HEK293 (cell line): ENCODE data around the gene ARFGAP1.

ENCODE experiments used
- CTCF ChIA-PET: fragments of 350-600 bp; formaldehyde crosslinking; extraction: SDS; loops from one replicate; lab custom pipeline; 2021; ENCODE audit warnings: antibody characterized with exemption; lab: Yijun Ruan, JAX
- POLR2A ChIA-PET: fragments of 300-600 bp; formaldehyde crosslinking; extraction: SDS; loops from one replicate; lab custom pipeline; 2020; ENCODE audit warnings: antibody characterized with exemption, inconsistent platforms; lab: Yijun Ruan, JAX
- H3K27ac ChIP-seq: fragments of 200-500 bp; sonication (Bioruptor generic); 2 replicates; pipeline ENCODE4 v1.5.1; 2014; ENCODE audit warnings: low read depth, low read length, control low read depth, inconsistent platforms; ENCODE audit errors: extremely low read depth
- H3K36me3 ChIP-seq, 2 experiments: fragments of 200-500 bp in 1 of 2; sonication (Bioruptor generic) in 1 of 2; 1 replicate in 1 of 2; 2 replicates in 1 of 2; pipeline ENCODE4 v1.5.1; 2014 to 2017; ENCODE audit warnings: inconsistent platforms in 2 of 2, low read length in 2 of 2; ENCODE audit not compliant: control insufficient read depth in 2 of 2, insufficient read depth in 1 of 2
- H3K4me1 ChIP-seq: fragments of 200-500 bp; sonication (Bioruptor generic); 2 replicates; pipeline ENCODE4 v1.5.1; 2014; ENCODE audit warnings: mild to moderate bottlenecking, low read length, inconsistent platforms; ENCODE audit not compliant: control insufficient read depth, insufficient read depth
- H3K4me3 ChIP-seq: 2 replicates; pipeline ENCODE4 v1.5.1; 2011; ENCODE audit warnings: low read depth, mild to moderate bottlenecking, control low read depth, low read length, moderate library complexity
- H3K9me3 ChIP-seq: fragments of 200-500 bp; sonication (Bioruptor generic); 2 replicates; pipeline ENCODE4 v1.5.1; 2014; ENCODE audit warnings: low read depth, low read length, inconsistent platforms; ENCODE audit not compliant: control insufficient read depth, insufficient read depth
- BCL11A ChIP-seq: fragments of 450-650 bp; formaldehyde crosslinking; IDR thresholded peaks from 2 replicates; pipeline ENCODE4 v1.5.1; 2016; ENCODE audit warnings: low read depth, missing biosample characterization, missing genetic modification characterization
- KLF10 ChIP-seq: fragments of 450-650 bp; IDR thresholded peaks from 2 replicates; pipeline ENCODE4 v1.5.1; 2018; ENCODE audit warnings: missing biosample characterization, mild to moderate bottlenecking, missing genetic modification characterization
- SP3 ChIP-seq: fragments of 450-650 bp; formaldehyde crosslinking; IDR thresholded peaks from 2 replicates; pipeline ENCODE4 v1.5.1; 2016; ENCODE audit warnings: missing biosample characterization, missing genetic modification characterization
- YY2 ChIP-seq: fragments of 450-650 bp; formaldehyde crosslinking; IDR thresholded peaks from 2 replicates; pipeline ENCODE4 v1.5.1; 2016; ENCODE audit warnings: missing biosample characterization, missing genetic modification characterization
- ZBTB7A ChIP-seq: fragments of 450-650 bp; formaldehyde crosslinking; IDR thresholded peaks from 2 replicates; pipeline ENCODE4 v1.5.1; 2016; ENCODE audit warnings: low read depth, missing biosample characterization, missing genetic modification characterization
- ZNF121 ChIP-seq: fragments of 450-650 bp; formaldehyde crosslinking; IDR thresholded peaks from 2 replicates; pipeline ENCODE4 v1.5.1; 2016; ENCODE audit warnings: missing biosample characterization, missing genetic modification characterization
- ZNF23 ChIP-seq: fragments of 450-650 bp; formaldehyde crosslinking; IDR thresholded peaks from 2 replicates; pipeline ENCODE4 v1.5.1; 2016; ENCODE audit warnings: missing biosample characterization, missing genetic modification characterization, borderline replicate concordance
- ZNF473 ChIP-seq: fragments of 450-650 bp; formaldehyde crosslinking; IDR thresholded peaks from 2 replicates; pipeline ENCODE4 v1.5.1; 2017; ENCODE audit warnings: missing biosample characterization, missing genetic modification characterization
- ZNF529 ChIP-seq: fragments of 450-650 bp; formaldehyde crosslinking; IDR thresholded peaks from 2 replicates; pipeline ENCODE4 v1.5.1; 2017; ENCODE audit warnings: missing genetic modification characterization, missing biosample characterization; ENCODE audit not compliant: insufficient replicate concordance
- ZNF610 ChIP-seq: fragments of 450-650 bp; formaldehyde crosslinking; IDR thresholded peaks from 2 replicates; pipeline ENCODE4 v1.5.1; 2016; ENCODE audit warnings: missing biosample characterization, missing genetic modification characterization, borderline replicate concordance
- ZNF626 ChIP-seq: fragments of 450-650 bp; sonication (Bioruptor Pico); formaldehyde crosslinking; IDR thresholded peaks from 2 replicates; pipeline ENCODE4 v1.5.1; 2018; ENCODE audit warnings: missing biosample characterization, missing genetic modification characterization, inconsistent platforms
- ZNF792 ChIP-seq: fragments of 450-650 bp; formaldehyde crosslinking; IDR thresholded peaks from 2 replicates; pipeline ENCODE4 v1.5.1; 2016; ENCODE audit warnings: missing biosample characterization, missing genetic modification characterization
- TF ChIP-seq, protein P1 (sequence below): fragments of 450-650 bp; formaldehyde crosslinking; IDR thresholded peaks from 2 replicates; pipeline ENCODE4 v1.5.1; 2016; ENCODE audit warnings: missing biosample characterization, missing genetic modification characterization
- TF ChIP-seq, protein P2 (sequence below): fragments of 450-650 bp; IDR thresholded peaks from 2 replicates; pipeline ENCODE4 v1.5.1; 2018; ENCODE audit warnings: missing biosample characterization, missing genetic modification characterization
- TF ChIP-seq, protein P3 (sequence below): fragments of 450-650 bp; formaldehyde crosslinking; IDR thresholded peaks from 2 replicates; pipeline ENCODE4 v1.5.1; 2016; ENCODE audit warnings: missing biosample characterization, missing genetic modification characterization
- TF ChIP-seq, protein P4 (sequence below): fragments of 450-650 bp; formaldehyde crosslinking; IDR thresholded peaks from 2 replicates; pipeline ENCODE4 v1.5.0; 2017; ENCODE audit warnings: missing biosample characterization, missing genetic modification characterization, borderline replicate concordance
- TF ChIP-seq, protein P5 (sequence below): fragments of 450-650 bp; formaldehyde crosslinking; IDR thresholded peaks from 2 replicates; pipeline ENCODE4 v1.5.1; 2016; ENCODE audit warnings: missing biosample characterization, missing genetic modification characterization, borderline replicate concordance

ARFGAP1 gene

GRCh38 chr20:63327231-63327745, 54.7 kb downstream of the ARFGAP1 start:
- ChIA-PET POLR2A (no interaction called here), CTCF (no interaction called here)
- H3K27ac ChIP-seq: no peak overlapping the region
- TF ChIP-seq, protein P1, sequence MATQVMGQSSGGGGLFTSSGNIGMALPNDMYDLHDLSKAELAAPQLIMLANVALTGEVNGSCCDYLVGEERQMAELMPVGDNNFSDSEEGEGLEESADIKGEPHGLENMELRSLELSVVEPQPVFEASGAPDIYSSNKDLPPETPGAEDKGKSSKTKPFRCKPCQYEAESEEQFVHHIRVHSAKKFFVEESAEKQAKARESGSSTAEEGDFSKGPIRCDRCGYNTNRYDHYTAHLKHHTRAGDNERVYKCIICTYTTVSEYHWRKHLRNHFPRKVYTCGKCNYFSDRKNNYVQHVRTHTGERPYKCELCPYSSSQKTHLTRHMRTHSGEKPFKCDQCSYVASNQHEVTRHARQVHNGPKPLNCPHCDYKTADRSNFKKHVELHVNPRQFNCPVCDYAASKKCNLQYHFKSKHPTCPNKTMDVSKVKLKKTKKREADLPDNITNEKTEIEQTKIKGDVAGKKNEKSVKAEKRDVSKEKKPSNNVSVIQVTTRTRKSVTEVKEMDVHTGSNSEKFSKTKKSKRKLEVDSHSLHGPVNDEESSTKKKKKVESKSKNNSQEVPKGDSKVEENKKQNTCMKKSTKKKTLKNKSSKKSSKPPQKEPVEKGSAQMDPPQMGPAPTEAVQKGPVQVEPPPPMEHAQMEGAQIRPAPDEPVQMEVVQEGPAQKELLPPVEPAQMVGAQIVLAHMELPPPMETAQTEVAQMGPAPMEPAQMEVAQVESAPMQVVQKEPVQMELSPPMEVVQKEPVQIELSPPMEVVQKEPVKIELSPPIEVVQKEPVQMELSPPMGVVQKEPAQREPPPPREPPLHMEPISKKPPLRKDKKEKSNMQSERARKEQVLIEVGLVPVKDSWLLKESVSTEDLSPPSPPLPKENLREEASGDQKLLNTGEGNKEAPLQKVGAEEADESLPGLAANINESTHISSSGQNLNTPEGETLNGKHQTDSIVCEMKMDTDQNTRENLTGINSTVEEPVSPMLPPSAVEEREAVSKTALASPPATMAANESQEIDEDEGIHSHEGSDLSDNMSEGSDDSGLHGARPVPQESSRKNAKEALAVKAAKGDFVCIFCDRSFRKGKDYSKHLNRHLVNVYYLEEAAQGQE (tag by site-specific recombination): no peak
- no peak for TF ChIP-seq BCL11A (tag by site-specific recombination)
- no peak for TF ChIP-seq KLF10 (tag by site-specific recombination)
- no peak for TF ChIP-seq ZBTB7A
- TF ChIP-seq SP3 (tag by site-specific recombination): no peak
- TF ChIP-seq ZNF529 (tag by site-specific recombination): no peak
- no peak for TF ChIP-seq ZNF792 (tag by site-specific recombination)
- no peak for TF ChIP-seq YY2 (tag by site-specific recombination)
- TF ChIP-seq, protein P2, sequence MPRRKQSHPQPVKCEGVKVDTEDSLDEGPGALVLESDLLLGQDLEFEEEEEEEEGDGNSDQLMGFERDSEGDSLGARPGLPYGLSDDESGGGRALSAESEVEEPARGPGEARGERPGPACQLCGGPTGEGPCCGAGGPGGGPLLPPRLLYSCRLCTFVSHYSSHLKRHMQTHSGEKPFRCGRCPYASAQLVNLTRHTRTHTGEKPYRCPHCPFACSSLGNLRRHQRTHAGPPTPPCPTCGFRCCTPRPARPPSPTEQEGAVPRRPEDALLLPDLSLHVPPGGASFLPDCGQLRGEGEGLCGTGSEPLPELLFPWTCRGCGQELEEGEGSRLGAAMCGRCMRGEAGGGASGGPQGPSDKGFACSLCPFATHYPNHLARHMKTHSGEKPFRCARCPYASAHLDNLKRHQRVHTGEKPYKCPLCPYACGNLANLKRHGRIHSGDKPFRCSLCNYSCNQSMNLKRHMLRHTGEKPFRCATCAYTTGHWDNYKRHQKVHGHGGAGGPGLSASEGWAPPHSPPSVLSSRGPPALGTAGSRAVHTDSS (tag by site-specific recombination): no peak
- no peak for TF ChIP-seq ZNF610
- TF ChIP-seq, protein P3, sequence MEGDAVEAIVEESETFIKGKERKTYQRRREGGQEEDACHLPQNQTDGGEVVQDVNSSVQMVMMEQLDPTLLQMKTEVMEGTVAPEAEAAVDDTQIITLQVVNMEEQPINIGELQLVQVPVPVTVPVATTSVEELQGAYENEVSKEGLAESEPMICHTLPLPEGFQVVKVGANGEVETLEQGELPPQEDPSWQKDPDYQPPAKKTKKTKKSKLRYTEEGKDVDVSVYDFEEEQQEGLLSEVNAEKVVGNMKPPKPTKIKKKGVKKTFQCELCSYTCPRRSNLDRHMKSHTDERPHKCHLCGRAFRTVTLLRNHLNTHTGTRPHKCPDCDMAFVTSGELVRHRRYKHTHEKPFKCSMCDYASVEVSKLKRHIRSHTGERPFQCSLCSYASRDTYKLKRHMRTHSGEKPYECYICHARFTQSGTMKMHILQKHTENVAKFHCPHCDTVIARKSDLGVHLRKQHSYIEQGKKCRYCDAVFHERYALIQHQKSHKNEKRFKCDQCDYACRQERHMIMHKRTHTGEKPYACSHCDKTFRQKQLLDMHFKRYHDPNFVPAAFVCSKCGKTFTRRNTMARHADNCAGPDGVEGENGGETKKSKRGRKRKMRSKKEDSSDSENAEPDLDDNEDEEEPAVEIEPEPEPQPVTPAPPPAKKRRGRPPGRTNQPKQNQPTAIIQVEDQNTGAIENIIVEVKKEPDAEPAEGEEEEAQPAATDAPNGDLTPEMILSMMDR (tag by site-specific recombination): no peak
- TF ChIP-seq, protein P4, sequence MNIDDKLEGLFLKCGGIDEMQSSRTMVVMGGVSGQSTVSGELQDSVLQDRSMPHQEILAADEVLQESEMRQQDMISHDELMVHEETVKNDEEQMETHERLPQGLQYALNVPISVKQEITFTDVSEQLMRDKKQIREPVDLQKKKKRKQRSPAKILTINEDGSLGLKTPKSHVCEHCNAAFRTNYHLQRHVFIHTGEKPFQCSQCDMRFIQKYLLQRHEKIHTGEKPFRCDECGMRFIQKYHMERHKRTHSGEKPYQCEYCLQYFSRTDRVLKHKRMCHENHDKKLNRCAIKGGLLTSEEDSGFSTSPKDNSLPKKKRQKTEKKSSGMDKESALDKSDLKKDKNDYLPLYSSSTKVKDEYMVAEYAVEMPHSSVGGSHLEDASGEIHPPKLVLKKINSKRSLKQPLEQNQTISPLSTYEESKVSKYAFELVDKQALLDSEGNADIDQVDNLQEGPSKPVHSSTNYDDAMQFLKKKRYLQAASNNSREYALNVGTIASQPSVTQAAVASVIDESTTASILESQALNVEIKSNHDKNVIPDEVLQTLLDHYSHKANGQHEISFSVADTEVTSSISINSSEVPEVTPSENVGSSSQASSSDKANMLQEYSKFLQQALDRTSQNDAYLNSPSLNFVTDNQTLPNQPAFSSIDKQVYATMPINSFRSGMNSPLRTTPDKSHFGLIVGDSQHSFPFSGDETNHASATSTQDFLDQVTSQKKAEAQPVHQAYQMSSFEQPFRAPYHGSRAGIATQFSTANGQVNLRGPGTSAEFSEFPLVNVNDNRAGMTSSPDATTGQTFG (tag by site-specific recombination): no peak
- TF ChIP-seq ZNF23 (tag by site-specific recombination): no peak
- no peak for TF ChIP-seq ZNF473 (tag by site-specific recombination)
- no peaks in the 10 kb centered on the region for H3K4me1 ChIP-seq
- H3K9me3 ChIP-seq: no peaks in the 10 kb centered on the region
- no peaks in the 10 kb centered on the region for H3K36me3 ChIP-seq
- no peak overlapping the region for H3K4me3 ChIP-seq

DNA sequence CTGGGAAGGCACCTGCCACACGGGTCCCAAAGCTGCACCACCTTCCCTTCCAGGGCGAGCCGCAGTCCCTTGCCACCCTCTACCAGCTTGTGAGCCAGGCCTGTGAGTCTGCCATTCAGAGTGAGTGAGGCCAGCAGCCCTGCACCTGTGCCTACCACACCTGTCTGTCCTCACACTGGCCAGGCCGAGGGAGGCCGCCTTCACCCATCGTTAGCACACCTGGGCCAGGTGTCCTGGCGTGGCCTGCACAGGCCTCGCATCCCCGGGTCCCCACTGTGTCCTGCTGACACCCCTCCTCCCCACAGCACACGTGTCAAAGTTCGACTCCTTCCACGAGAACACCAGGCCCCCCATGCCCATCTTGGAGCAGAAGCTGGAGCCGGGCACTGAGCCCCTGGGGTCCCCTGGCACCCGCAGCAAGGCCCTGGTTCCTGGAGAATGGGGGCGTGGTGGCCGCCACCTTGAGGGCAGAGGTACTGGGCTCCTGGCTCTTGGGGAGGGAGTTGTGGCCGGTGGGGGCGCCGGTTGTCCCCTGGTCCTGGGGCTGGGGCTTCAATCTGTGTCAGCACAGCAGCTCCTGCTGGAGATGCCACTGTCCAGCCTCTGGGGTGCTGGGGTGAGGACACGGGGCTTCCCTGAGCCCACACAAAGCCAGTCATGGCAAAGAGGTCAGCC, 55.5 kb downstream of the ARFGAP1 start:
- Histone ChIP-seq H3K27ac (no peak overlapping the region), H3K4me3 (no peak overlapping the region), H3K9me3 (no peaks in the 10 kb centered on the region), H3K36me3 (no peaks in the 10 kb centered on the region), H3K4me1 (no peaks in the 10 kb centered on the region)
- ChIA-PET CTCF (no interaction called here), POLR2A (no interaction called here)
- TF ChIP-seq ZNF626 (tag by site-specific recombination): no peak
- TF ChIP-seq, protein P1 (tag by site-specific recombination): no peak
- TF ChIP-seq, protein P5, sequence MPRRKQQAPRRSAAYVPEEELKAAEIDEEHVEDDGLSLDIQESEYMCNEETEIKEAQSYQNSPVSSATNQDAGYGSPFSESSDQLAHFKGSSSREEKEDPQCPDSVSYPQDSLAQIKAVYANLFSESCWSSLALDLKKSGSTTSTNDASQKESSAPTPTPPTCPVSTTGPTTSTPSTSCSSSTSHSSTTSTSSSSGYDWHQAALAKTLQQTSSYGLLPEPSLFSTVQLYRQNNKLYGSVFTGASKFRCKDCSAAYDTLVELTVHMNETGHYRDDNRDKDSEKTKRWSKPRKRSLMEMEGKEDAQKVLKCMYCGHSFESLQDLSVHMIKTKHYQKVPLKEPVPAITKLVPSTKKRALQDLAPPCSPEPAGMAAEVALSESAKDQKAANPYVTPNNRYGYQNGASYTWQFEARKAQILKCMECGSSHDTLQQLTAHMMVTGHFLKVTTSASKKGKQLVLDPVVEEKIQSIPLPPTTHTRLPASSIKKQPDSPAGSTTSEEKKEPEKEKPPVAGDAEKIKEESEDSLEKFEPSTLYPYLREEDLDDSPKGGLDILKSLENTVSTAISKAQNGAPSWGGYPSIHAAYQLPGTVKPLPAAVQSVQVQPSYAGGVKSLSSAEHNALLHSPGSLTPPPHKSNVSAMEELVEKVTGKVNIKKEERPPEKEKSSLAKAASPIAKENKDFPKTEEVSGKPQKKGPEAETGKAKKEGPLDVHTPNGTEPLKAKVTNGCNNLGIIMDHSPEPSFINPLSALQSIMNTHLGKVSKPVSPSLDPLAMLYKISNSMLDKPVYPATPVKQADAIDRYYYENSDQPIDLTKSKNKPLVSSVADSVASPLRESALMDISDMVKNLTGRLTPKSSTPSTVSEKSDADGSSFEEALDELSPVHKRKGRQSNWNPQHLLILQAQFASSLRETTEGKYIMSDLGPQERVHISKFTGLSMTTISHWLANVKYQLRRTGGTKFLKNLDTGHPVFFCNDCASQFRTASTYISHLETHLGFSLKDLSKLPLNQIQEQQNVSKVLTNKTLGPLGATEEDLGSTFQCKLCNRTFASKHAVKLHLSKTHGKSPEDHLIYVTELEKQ: no peak
- TF ChIP-seq ZNF121 (tag by site-specific recombination): no peak
